ENCODE measurements around the gene CNN3. TPM values are rescaled to one million over a fixed set of nuclear protein-coding genes. Genes with fewer than 3 reads are reported as not detected.
A peak's percentile ranks its signal among the peaks of the same experiment; 100 is the strongest.
"Not testable (repeated sequence)": the region's sequence is repeated elsewhere in the genome, so short reads cannot be mapped to it uniquely, and the experiment has no call there.

CNN3 gene
- polyA plus RNA-seq, 2 of the 4 experiments (the other 2 are of a cell fraction) = 61.6 to 83.4 TPM

- Histone ChIP-seq H3K4me1 (peaks cover 63% of the 10 kb centered on the region), H3K27ac (peak overlapping the region; percentile 79 to 87), H3K4me2 (peak overlapping the region; percentile 58)
- ChIA-PET CTCF (interaction anchor here (0.6 to 2.7 kb wide), 3 partner anchors 37 to 100 kb away, joined by 4 to 8 read pairs (median 4); no protein-coding TSS in a partner anchor), POLR2A (interaction anchor here (1.4 kb wide), 1 partner anchor 15 kb away, joined by 3 read pairs; the partner anchor contains the start of gene CNN3)
- not testable (repeated sequence) for H3K9me3 ChIP-seq; FAIRE-seq; H3K4me3 ChIP-seq; DNase-seq (ENCODE audit: low read depth in 1 of 2, low spot score in 1 of 2)
- ATAC-seq = peak in 1 of 2 experiments; percentile 38; a peak in 3 of 6 replicates
- 100% methylated on average over 1 of the region's 1 CpG for WGBS (ENCODE audit: missing lambda C conversion rate)
These were observed 14.6 kb upstream of the CNN3 start for GRCh38 chr1:94941480-94941879.

- H3K4me2 ChIP-seq = no peak overlapping the region
- peak overlapping the region; percentile 79 to 87 for H3K27ac ChIP-seq
- no peak for FAIRE-seq
- POLR2A ChIA-PET = interaction anchor here (1.4 kb wide), 1 partner anchor 14 kb away, joined by 3 read pairs; the partner anchor contains the start of gene CNN3
- WGBS (ENCODE audit: missing lambda C conversion rate) = 96% methylated on average over 3 of the region's 3 CpGs
- H3K9me3 ChIP-seq = peaks cover 3% of the 10 kb centered on the region; the same call in 1 of the 3 replicates
- TF ChIP-seq BHLHE40 (IDR thresholded peaks at IDR 0.05; ENCODE audit: low read depth, low read length) = no peak
- no peak for TF ChIP-seq FOXS1 (CRISPR knock-in tag; IDR thresholded peaks at IDR 0.05)
- TF ChIP-seq CHD4 (IDR thresholded peaks at IDR 0.05; ENCODE audit: borderline replicate concordance) = no peak
- no peak for TF ChIP-seq CBX8 (IDR thresholded peaks at IDR 0.05)
- no peak for TF ChIP-seq REST (IDR thresholded peaks at IDR 0.05)
- no peak for TF ChIP-seq HMGXB4 (CRISPR knock-in tag; IDR thresholded peaks at IDR 0.05; ENCODE audit: borderline replicate concordance)
- TF ChIP-seq USF2 (IDR thresholded peaks at IDR 0.05) = no peak
- no peak for TF ChIP-seq RAD21 (conservative IDR thresholded peaks at IDR 0.05 in 1 of 2, IDR thresholded peaks at IDR 0.05 in 1 of 2)
- no peak for TF ChIP-seq NFE2L2 (conservative IDR thresholded peaks at IDR 0.05; ENCODE audit: low read length)
- TF ChIP-seq HES2 (IDR thresholded peaks at IDR 0.05) = no peak
- no peak for TF ChIP-seq ESRRA (IDR thresholded peaks at IDR 0.05; ENCODE audit: borderline replicate concordance, low read length)
- TF ChIP-seq JUNB (IDR thresholded peaks at IDR 0.05) = no peak
- TF ChIP-seq CEBPB (IDR thresholded peaks at IDR 0.05) = no peak
- CTCF ChIA-PET = interaction anchor here (1.2 to 2.7 kb wide), 2 partner anchors 86 to 101 kb away, joined by 5 to 8 read pairs; no protein-coding TSS in a partner anchor
- H3K4me3 ChIP-seq = no peak overlapping the region
- no peak for DNase-seq (ENCODE audit: low read depth in 1 of 2, low spot score in 1 of 2)
- peaks cover 71% of the 10 kb centered on the region for H3K4me1 ChIP-seq
- ATAC-seq = no peak
These were observed 13.8 kb upstream of the CNN3 start for GRCh38 chr1:94940738-94941137.

- H3K9me3 ChIP-seq = no peaks in the 10 kb centered on the region
- 96% methylated on average over 1 of the region's 1 CpG for WGBS (ENCODE audit: missing lambda C conversion rate)
- ATAC-seq = no peak
- TF ChIP-seq HES2 (IDR thresholded peaks at IDR 0.05) (no peak), CHD4 (IDR thresholded peaks at IDR 0.05; ENCODE audit: borderline replicate concordance) (no peak), HOXA7 (CRISPR knock-in tag; IDR thresholded peaks at IDR 0.05) (no peak), ELK1 (IDR thresholded peaks at IDR 0.05; ENCODE audit: low read depth, low read length) (no peak), RARB (CRISPR knock-in tag; IDR thresholded peaks at IDR 0.05) (no peak), NFE2L2 (conservative IDR thresholded peaks at IDR 0.05; ENCODE audit: low read length) (no peak), POLR2A (IDR thresholded peaks at IDR 0.05; ENCODE audit: low read length) (no peak), ZC3H11A (IDR thresholded peaks at IDR 0.05) (no peak), FOSL2 (IDR thresholded peaks at IDR 0.05) (no peak), FOSL2 (CRISPR knock-in tag; IDR thresholded peaks at IDR 0.05) (no peak), HEYL (CRISPR knock-in tag; IDR thresholded peaks at IDR 0.05) (no peak), ZFP36 (IDR thresholded peaks at IDR 0.05; ENCODE audit: borderline replicate concordance, partially characterized antibody) (no peak), JUN (IDR thresholded peaks at IDR 0.05) (no peak), CHD2 (IDR thresholded peaks at IDR 0.05; ENCODE audit: low read length, partially characterized antibody) (no peak), CBX8 (IDR thresholded peaks at IDR 0.05) (no peak)
- peaks cover 72% of the 10 kb centered on the region for H3K4me1 ChIP-seq
- peak overlapping the region; percentile 50; the same call in 2 of the 3 replicates for H3K4me2 ChIP-seq
- H3K27ac ChIP-seq = peak overlapping the region; percentile 37 to 66; a peak in 5 of 6 replicates
- CTCF ChIA-PET = interaction anchor here (2.1 kb wide), 1 partner anchor 106 kb away, joined by 9 read pairs; no protein-coding TSS in a partner anchor
- H3K4me3 ChIP-seq = no peak overlapping the region
- DNase-seq (ENCODE audit: low read depth in 1 of 2, low spot score in 1 of 2) = no peak
- no peak for FAIRE-seq
- POLR2A ChIA-PET = no interaction called here
These were observed 10.9 kb upstream of the CNN3 start for GRCh38 chr1:94937820-94938219.

All from A549 (cell line).